Measurements from ENCODE around the gene LAIR1. TPM values are rescaled to one million over a fixed set of nuclear protein-coding genes. Genes with fewer than 3 reads are reported as not detected.
A peak's percentile ranks its signal among the peaks of the same experiment; 100 is the strongest.

LAIR1 gene
- total and polyA plus RNA-seq, 2 experiments from 2014 or later: 0.10 to 1.3 TPM

DNA sequence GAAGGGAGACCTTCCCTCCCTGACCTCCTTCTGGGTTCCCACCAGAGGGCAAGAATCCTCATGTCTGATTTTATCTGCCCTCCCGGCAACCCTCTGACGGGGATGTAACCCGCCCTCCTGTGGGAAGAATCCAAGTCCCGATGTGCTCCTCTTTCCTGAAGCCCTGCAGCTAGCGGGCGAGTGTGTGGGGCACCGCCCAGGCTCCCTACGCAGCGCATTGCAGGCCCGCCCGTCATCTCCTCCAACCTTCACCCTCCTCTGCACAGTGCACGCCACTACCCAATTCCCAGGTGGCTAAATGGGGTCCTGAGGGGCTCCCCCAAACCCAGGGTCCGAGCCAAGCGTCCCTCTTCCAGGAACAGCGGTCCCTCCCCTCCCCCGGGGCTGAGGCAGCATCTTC lies 7.3 kb downstream of the LAIR1 start:
- H3K27me3 ChIP-seq (ENCODE audit: insufficient read depth): no peaks in the 10 kb centered on the region
- H3K9me3 Mint-ChIP-seq: no peaks in the 10 kb centered on the region
- H3K9me2 ChIP-seq (ENCODE audit: insufficient read depth): no peaks in the 10 kb centered on the region
- peaks cover 6% of the 10 kb centered on the region; the same call in 1 of the 3 replicates for H3K4me1 Mint-ChIP-seq
- no peaks in the 10 kb centered on the region for H3K4me1 ChIP-seq (ENCODE audit: insufficient read depth)
- H3K27ac Mint-ChIP-seq: no peak overlapping the region
- no peaks in the 10 kb centered on the region for H3K79me2 ChIP-seq (replicated peaks; ENCODE audit: insufficient read depth)
- H3K4me2 ChIP-seq: no peak overlapping the region
- DNase-seq (ENCODE audit: low spot score) (peak; percentile 23), ATAC-seq (no peak)
- no peaks in the 10 kb centered on the region for H4K20me1 ChIP-seq (replicated peaks; ENCODE audit: insufficient read depth)
- TF ChIP-seq POLR2AphosphoS5 (IDR thresholded peaks at IDR 0.05; ENCODE audit: low read depth): no peak
- TF ChIP-seq ZNF114 (CRISPR knock-in tag; IDR thresholded peaks at IDR 0.05): no peak
- TF ChIP-seq NANOG (IDR thresholded peaks at IDR 0.05; ENCODE audit: borderline replicate concordance): no peak
- no peak for TF ChIP-seq CREB1 (CRISPR knock-in tag; IDR thresholded peaks at IDR 0.05; ENCODE audit: low read depth)
- no peak for TF ChIP-seq CTCF (conservative IDR thresholded peaks at IDR 0.05; ENCODE audit: low read depth in 2 of 2)
- no peak for TF ChIP-seq EZH2 (IDR thresholded peaks at IDR 0.05; ENCODE audit: low read depth, unreplicated experiment)
- no peak for TF ChIP-seq STAT1 (IDR thresholded peaks at IDR 0.05; ENCODE audit: unreplicated experiment)
- TF ChIP-seq, protein P1, sequence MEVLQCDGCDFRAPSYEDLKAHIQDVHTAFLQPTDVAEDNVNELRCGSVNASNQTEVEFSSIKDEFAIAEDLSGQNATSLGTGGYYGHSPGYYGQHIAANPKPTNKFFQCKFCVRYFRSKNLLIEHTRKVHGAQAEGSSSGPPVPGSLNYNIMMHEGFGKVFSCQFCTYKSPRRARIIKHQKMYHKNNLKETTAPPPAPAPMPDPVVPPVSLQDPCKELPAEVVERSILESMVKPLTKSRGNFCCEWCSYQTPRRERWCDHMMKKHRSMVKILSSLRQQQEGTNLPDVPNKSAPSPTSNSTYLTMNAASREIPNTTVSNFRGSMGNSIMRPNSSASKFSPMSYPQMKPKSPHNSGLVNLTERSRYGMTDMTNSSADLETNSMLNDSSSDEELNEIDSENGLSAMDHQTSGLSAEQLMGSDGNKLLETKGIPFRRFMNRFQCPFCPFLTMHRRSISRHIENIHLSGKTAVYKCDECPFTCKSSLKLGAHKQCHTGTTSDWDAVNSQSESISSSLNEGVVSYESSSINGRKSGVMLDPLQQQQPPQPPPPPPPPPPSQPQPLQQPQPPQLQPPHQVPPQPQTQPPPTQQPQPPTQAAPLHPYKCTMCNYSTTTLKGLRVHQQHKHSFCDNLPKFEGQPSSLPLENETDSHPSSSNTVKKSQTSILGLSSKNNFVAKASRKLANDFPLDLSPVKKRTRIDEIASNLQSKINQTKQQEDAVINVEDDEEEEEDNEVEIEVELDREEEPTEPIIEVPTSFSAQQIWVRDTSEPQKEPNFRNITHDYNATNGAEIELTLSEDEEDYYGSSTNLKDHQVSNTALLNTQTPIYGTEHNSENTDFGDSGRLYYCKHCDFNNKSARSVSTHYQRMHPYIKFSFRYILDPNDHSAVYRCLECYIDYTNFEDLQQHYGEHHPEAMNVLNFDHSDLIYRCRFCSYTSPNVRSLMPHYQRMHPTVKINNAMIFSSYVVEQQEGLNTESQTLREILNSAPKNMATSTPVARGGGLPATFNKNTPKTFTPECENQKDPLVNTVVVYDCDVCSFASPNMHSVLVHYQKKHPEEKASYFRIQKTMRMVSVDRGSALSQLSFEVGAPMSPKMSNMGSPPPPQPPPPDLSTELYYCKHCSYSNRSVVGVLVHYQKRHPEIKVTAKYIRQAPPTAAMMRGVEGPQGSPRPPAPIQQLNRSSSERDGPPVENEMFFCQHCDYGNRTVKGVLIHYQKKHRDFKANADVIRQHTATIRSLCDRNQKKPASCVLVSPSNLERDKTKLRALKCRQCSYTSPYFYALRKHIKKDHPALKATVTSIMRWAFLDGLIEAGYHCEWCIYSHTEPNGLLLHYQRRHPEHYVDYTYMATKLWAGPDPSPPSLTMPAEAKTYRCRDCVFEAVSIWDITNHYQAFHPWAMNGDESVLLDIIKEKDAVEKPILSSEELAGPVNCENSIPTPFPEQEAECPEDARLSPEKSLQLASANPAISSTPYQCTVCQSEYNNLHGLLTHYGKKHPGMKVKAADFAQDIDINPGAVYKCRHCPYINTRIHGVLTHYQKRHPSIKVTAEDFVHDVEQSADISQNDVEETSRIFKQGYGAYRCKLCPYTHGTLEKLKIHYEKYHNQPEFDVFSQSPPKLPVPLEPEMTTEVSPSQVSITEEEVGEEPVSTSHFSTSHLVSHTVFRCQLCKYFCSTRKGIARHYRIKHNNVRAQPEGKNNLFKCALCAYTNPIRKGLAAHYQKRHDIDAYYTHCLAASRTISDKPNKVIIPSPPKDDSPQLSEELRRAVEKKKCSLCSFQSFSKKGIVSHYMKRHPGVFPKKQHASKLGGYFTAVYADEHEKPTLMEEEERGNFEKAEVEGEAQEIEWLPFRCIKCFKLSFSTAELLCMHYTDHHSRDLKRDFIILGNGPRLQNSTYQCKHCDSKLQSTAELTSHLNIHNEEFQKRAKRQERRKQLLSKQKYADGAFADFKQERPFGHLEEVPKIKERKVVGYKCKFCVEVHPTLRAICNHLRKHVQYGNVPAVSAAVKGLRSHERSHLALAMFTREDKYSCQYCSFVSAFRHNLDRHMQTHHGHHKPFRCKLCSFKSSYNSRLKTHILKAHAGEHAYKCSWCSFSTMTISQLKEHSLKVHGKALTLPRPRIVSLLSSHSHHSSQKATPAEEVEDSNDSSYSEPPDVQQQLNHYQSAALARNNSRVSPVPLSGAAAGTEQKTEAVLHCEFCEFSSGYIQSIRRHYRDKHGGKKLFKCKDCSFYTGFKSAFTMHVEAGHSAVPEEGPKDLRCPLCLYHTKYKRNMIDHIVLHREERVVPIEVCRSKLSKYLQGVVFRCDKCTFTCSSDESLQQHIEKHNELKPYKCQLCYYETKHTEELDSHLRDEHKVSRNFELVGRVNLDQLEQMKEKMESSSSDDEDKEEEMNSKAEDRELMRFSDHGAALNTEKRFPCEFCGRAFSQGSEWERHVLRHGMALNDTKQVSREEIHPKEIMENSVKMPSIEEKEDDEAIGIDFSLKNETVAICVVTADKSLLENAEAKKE (CRISPR knock-in tag; IDR thresholded peaks at IDR 0.05): no peak
- TF ChIP-seq, protein P2, sequence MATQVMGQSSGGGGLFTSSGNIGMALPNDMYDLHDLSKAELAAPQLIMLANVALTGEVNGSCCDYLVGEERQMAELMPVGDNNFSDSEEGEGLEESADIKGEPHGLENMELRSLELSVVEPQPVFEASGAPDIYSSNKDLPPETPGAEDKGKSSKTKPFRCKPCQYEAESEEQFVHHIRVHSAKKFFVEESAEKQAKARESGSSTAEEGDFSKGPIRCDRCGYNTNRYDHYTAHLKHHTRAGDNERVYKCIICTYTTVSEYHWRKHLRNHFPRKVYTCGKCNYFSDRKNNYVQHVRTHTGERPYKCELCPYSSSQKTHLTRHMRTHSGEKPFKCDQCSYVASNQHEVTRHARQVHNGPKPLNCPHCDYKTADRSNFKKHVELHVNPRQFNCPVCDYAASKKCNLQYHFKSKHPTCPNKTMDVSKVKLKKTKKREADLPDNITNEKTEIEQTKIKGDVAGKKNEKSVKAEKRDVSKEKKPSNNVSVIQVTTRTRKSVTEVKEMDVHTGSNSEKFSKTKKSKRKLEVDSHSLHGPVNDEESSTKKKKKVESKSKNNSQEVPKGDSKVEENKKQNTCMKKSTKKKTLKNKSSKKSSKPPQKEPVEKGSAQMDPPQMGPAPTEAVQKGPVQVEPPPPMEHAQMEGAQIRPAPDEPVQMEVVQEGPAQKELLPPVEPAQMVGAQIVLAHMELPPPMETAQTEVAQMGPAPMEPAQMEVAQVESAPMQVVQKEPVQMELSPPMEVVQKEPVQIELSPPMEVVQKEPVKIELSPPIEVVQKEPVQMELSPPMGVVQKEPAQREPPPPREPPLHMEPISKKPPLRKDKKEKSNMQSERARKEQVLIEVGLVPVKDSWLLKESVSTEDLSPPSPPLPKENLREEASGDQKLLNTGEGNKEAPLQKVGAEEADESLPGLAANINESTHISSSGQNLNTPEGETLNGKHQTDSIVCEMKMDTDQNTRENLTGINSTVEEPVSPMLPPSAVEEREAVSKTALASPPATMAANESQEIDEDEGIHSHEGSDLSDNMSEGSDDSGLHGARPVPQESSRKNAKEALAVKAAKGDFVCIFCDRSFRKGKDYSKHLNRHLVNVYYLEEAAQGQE (IDR thresholded peaks at IDR 0.05; ENCODE audit: unreplicated experiment): no peak
- no peak for TF ChIP-seq EZH2phosphoT487 (IDR thresholded peaks at IDR 0.05; ENCODE audit: unreplicated experiment)
- no peak for TF ChIP-seq ZNF331 (CRISPR knock-in tag; IDR thresholded peaks at IDR 0.05; ENCODE audit: low read depth)
- no peak for TF ChIP-seq ETS1 (IDR thresholded peaks at IDR 0.05)
- TF ChIP-seq JUNB (IDR thresholded peaks at IDR 0.05; ENCODE audit: unreplicated experiment): no peak
- peak overlapping the region; percentile 10; the same call in 1 of the 2 replicates for H2AFZ ChIP-seq
- no peak overlapping the region for H3K4me3 ChIP-seq
- no peaks in the 10 kb centered on the region for H3K27me3 Mint-ChIP-seq (ENCODE audit: insufficient read depth, low read depth, poor library complexity)
- no peaks in the 10 kb centered on the region; the same call in 2 of the 3 replicates for H3K36me3 Mint-ChIP-seq (ENCODE audit: low read depth)
- no peaks in the 10 kb centered on the region for H3K36me3 ChIP-seq (ENCODE audit: insufficient read depth)
- no peaks in the 10 kb centered on the region for H3F3A ChIP-seq (replicated peaks; ENCODE audit: low read depth)
- no peak overlapping the region for H3K4me3 Mint-ChIP-seq
- H3K27ac ChIP-seq (ENCODE audit: low read depth): no peak overlapping the region; the same call in 1 of the 2 replicates

Measured in GM23338 (cell line).